HFF-Myc (cell line): ENCODE data around the gene STAB2.
"Not testable (repeated sequence)": the region's sequence is repeated elsewhere in the genome, so short reads cannot be mapped to it uniquely, and the experiment has no call there.

ENCODE experiments used
- DNase-seq: peaks from one replicate; pipeline ENCODE4 v3.0.0-alpha.2; 2011; ENCODE audit warnings: low read depth; ENCODE audit errors: extremely low read depth
- H3K4me3 ChIP-seq: replicated peaks from 2 replicates; pipeline ENCODE4 v1.5.1; 2011; ENCODE audit warnings: low read depth, mild to moderate bottlenecking, control low read depth, low read length
- TF ChIP-seq, protein P1 (sequence below): IDR thresholded peaks from 2 replicates; pipeline ENCODE4 v1.5.1; 2012; ENCODE audit warnings: mild to moderate bottlenecking, low read depth, low read length, control low read depth; ENCODE audit errors: missing control alignments

Gene STAB2

DNA sequence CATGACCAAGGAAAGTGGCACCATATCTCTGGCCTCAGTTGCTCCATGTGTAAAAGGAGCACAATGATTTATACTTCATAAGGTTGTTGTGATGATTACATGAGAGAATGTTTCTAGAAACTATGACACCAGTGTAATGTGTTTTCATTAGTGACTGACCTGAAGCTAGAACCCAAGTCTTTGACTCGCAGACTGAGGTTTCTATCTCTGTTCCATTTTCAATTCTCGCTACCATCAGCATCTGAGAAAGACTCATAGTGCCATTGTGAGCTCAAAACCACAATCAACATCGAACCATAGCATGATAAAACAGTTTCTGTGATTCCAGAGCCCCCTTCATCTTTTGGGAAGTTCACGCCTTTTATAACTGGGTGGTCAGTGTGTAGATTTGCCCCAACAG is 53.8 kb downstream of the STAB2 start:
- TF ChIP-seq, protein P1, sequence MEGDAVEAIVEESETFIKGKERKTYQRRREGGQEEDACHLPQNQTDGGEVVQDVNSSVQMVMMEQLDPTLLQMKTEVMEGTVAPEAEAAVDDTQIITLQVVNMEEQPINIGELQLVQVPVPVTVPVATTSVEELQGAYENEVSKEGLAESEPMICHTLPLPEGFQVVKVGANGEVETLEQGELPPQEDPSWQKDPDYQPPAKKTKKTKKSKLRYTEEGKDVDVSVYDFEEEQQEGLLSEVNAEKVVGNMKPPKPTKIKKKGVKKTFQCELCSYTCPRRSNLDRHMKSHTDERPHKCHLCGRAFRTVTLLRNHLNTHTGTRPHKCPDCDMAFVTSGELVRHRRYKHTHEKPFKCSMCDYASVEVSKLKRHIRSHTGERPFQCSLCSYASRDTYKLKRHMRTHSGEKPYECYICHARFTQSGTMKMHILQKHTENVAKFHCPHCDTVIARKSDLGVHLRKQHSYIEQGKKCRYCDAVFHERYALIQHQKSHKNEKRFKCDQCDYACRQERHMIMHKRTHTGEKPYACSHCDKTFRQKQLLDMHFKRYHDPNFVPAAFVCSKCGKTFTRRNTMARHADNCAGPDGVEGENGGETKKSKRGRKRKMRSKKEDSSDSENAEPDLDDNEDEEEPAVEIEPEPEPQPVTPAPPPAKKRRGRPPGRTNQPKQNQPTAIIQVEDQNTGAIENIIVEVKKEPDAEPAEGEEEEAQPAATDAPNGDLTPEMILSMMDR: no peak
- H3K4me3 ChIP-seq: no peak overlapping the region
- DNase-seq: no peak

DNA sequence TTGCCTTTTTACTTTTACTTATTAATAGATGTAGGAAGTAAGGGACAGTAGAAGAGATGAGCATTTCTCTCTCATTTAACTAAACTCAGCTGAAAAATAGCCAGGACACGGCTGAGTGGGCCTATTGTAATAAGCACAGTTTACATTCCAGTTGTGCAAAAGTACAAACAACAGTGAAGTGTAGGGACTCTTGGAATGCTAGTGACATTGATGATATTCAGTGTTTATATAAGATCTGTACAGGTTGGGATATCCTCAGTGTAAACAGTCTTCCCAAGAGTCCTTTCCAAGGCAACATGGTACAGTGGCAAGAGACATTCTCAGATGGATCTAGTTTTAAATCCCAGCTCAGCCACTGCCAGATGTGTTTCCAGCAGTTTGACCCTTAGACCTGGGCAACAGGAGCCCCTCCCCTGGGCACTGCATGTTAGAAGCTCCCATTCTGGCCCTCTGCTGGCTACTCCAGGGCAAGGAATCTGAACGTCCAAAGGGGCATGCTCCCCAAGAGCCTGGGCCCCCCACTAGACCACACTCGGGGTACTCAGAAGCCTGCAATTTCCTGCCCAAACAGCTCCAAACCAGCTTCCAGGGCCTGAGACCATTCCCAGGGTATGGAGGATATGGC is 55.3 kb downstream of the STAB2 start:
- TF ChIP-seq, protein P1: no peak
- no peak for DNase-seq
- H3K4me3 ChIP-seq: no peak overlapping the region

DNA sequence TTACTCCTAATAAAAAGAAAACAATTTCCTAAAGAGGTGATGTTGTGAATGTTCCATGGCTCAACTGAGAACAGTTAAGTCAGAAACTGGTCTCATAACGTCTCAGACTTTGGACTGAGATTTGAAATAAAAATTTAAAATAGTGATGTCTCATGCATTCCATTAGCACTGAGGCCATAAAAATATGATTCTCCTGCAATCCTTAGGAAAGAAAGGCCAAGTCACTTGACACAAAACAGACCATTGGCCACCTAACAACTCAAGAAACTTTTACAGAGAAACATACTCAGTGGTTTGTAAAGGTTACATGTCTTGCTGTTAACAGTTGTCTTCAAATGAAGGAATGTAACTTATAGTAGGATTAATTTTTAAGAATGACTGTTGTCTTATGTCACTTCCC is 58.1 kb downstream of the STAB2 start:
- no peak overlapping the region for H3K4me3 ChIP-seq
- DNase-seq: no peak
- TF ChIP-seq, protein P1: no peak

DNA sequence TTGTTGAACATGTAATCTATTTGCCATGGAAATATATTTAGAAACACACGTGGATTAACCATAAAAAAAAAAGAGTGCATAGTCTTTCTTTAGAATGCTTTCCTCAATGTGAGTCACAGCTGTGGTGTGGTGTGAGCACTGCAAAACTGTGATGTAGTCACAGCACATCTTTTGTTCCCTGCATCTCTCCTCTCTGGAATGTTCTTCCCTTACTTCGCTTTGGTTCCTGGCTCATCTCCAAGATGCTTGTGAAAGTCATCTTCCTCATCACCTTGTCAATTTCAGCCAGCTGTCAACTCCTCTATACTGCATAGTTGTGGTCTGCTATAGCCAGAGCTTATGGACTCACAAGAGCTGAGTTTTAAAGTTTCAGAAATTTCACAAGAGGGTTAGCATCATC is 60.2 kb downstream of the STAB2 start:
- no peak overlapping the region for H3K4me3 ChIP-seq
- peak; percentile 32 for DNase-seq
- TF ChIP-seq, protein P1: no peak

DNA sequence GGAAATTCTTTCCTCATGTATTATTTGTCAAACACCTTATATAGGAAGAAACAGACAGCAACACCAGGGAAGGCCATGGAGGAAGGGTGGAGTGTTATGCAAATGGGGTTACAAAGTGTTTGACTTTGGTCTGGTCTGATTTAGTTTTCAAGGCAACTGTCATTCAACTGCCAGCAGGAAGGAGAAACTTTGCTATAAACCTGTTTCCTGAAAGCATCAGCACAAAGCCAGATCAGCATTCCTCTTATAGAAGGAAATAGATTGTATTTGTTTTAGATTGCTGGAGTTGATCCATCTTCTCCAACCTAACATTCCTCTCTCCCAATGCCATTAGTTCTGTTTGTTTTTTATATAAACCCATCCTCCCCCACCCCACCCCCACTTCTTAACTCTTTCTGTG is 65.7 kb downstream of the STAB2 start:
- H3K4me3 ChIP-seq: no peak overlapping the region
- TF ChIP-seq, protein P1: no peak
- no peak for DNase-seq

DNA sequence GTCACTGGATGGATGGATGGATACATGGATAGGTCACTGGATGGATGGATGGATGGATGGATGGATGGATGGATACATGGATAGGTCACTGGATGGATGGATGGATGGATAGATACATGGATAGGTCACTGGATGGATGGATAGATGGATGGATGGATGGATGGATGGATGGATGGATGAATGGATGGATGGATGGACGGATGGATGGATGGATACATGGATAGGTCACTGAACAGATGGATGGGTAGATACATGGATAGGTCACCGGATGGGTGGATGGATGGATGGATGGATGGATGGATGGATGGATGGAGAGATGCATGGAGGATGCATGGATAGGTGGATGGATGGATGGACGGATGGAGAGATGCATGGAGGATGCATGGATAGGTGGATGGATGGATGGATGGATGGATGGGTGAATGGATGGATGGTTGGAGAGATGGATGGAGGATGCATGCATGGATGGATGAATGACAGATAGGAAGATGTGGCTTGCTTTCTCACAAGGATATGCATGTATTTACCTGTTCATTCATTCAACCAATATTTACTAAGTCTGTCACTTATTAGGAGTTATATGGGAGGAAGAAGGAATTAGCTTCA is 66.6 kb downstream of the STAB2 start:
- not testable (repeated sequence) for H3K4me3 ChIP-seq, DNase-seq

DNA sequence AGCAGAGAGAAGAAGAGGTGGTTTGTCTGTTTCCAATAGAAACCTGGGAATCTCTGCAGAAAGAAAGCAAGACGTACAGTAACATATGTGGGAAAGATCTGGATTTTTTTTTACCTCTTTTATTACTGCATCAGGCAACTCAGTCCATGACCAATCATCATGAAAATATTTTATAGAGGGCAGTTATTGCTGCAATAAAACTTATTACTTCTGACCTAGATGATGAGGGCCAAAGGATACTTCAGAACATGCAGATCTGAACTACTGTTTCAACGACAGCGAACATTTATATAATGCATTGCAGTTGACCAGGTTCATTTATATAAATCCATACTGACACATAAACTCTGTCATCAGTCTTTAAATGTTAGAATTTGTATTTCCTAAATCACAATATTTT is 67.7 kb downstream of the STAB2 start:
- TF ChIP-seq, protein P1: no peak
- no peak for DNase-seq
- no peak overlapping the region for H3K4me3 ChIP-seq
